HG02763 (cell line): Measurements from ENCODE around the gene CFAP57.
"Not testable (repeated sequence)": the region's sequence is repeated elsewhere in the genome, so short reads cannot be mapped to it uniquely, and the experiment has no call there.

Experiments
- ATAC-seq: cut with Tn5 transposase; IDR thresholded peaks from one replicate; pipeline ENCODE4 v1.9.1; 2021; ENCODE audit warnings: mild to moderate bottlenecking, moderate library complexity; ENCODE audit not compliant: unreplicated experiment

Gene CFAP57

GRCh38 chr1:43171876-43172526 lies at the start of gene CFAP57, which contains the start of gene EBNA1BP2:
TSS of gene CFAP57 (plus strand) at chr1:43172330. CDS start at chr1:43172754, 424 bp downstream.
TSS of gene EBNA1BP2 (minus strand) at chr1:43172290. CDS start at chr1:43172118, 172 bp downstream.
- peak; percentile 89 for ATAC-seq

GRCh38 chr1:43123031-43123430 lies 49.1 kb upstream of the CFAP57 start:
- no peak for ATAC-seq

- no peak for ATAC-seq
Observed at GRCh38 chr1:43128816-43129215, 43.3 kb upstream of the CFAP57 start.

GRCh38 chr1:43129426-43129825 lies 42.7 kb upstream of the CFAP57 start:
- no peak for ATAC-seq

- no peak for ATAC-seq
Observed at GRCh38 chr1:43134068-43134467, 38.1 kb upstream of the CFAP57 start.

- no peak for ATAC-seq
Observed at GRCh38 chr1:43134640-43135039, 37.5 kb upstream of the CFAP57 start.

- ATAC-seq, result no peak
Observed at GRCh38 chr1:43135857-43136781, 36.0 kb upstream of the CFAP57 start.

- no peak for ATAC-seq
Observed at GRCh38 chr1:43137445-43138052, 34.6 kb upstream of the CFAP57 start.

- not testable (repeated sequence) for ATAC-seq
Observed at GRCh38 chr1:43139295-43139694, 32.8 kb upstream of the CFAP57 start.

- ATAC-seq, result no peak
Observed at GRCh38 chr1:43140010-43140409, 32.1 kb upstream of the CFAP57 start.

- no peak for ATAC-seq
Observed at GRCh38 chr1:43140583-43140982, 31.5 kb upstream of the CFAP57 start.

- ATAC-seq, result no peak
Observed at GRCh38 chr1:43143441-43143888, 28.7 kb upstream of the CFAP57 start.

GRCh38 chr1:43144237-43144636 lies 27.9 kb upstream of the CFAP57 start:
- no peak for ATAC-seq

GRCh38 chr1:43147625-43148327 lies 24.4 kb upstream of the CFAP57 start:
- ATAC-seq, result no peak

- ATAC-seq, result no peak
Observed at GRCh38 chr1:43149889-43150288, 22.2 kb upstream of the CFAP57 start.

- ATAC-seq, result no peak
Observed at GRCh38 chr1:43152866-43153265, 19.3 kb upstream of the CFAP57 start.

- ATAC-seq, result no peak
Observed at GRCh38 chr1:43153443-43153842, 18.7 kb upstream of the CFAP57 start.

GRCh38 chr1:43156026-43156425 lies 16.1 kb upstream of the CFAP57 start:
- no peak for ATAC-seq

GRCh38 chr1:43165162-43165561 lies 7.0 kb upstream of the CFAP57 start:
- no peak for ATAC-seq

- no peak for ATAC-seq
Observed at GRCh38 chr1:43165765-43166164, 6.4 kb upstream of the CFAP57 start.
